ENCODE results near the gene LDAH.

The LDAH gene

GRCh38 chr2:20669562-20670314, 153.2 kb downstream of the LDAH start:
- in situ Hi-C loops (cut with HindIII; ENCODE audit: low sequenced_read_pairs): no loop called here

DNA sequence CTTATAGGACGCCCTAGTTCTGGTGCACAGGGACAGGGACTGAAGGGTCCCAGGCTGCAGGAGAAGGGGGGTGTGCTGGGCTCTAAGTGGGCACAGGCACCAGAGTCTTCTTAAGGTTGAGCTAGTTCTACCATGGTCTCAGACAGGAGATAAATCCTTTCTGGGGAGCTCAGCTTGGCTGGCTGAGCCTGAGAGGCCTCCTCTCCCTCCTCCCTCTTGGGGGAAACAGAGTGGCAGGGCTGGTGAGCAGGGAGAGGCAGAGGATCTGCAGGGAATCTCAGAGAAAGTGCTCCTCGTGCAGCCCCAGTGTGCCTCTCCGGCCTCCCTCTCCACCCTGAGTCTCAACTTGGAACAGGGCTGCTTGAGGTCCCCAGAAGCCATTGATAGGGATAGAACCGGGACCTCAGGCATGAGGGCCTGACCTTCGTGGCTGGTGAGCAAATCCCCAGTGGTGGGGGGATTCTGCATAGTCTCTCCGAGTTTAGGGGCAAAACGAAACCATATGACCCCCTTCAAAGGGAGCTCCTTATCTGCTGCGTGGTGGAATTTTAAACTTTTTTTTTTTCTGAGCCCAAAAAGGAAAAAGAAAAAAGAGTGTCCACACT, 153.9 kb downstream of the LDAH start:
- in situ Hi-C loops (cut with HindIII; ENCODE audit: low sequenced_read_pairs): no loop called here

DNA sequence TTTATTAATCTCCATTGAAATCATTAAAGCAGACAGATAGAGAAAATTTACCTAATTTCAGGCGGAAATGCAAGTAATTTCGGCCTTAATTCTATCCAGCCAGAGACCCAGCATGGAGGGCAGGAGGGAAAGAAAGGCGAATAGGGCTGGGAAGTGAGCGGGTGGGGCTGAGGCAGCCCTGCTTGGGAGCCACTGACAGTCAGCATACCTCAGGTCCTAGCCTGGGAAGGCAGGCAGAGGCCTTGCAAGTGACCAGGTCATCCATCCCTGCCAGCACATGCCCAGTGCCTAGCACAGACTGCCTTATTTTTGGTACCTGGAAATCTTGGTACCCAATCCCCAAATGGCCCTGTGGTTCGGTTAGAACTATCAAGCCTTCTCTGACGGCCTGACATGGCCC, 154.4 kb downstream of the LDAH start:
- in situ Hi-C loops (cut with HindIII; ENCODE audit: low sequenced_read_pairs): no loop called here

DNA sequence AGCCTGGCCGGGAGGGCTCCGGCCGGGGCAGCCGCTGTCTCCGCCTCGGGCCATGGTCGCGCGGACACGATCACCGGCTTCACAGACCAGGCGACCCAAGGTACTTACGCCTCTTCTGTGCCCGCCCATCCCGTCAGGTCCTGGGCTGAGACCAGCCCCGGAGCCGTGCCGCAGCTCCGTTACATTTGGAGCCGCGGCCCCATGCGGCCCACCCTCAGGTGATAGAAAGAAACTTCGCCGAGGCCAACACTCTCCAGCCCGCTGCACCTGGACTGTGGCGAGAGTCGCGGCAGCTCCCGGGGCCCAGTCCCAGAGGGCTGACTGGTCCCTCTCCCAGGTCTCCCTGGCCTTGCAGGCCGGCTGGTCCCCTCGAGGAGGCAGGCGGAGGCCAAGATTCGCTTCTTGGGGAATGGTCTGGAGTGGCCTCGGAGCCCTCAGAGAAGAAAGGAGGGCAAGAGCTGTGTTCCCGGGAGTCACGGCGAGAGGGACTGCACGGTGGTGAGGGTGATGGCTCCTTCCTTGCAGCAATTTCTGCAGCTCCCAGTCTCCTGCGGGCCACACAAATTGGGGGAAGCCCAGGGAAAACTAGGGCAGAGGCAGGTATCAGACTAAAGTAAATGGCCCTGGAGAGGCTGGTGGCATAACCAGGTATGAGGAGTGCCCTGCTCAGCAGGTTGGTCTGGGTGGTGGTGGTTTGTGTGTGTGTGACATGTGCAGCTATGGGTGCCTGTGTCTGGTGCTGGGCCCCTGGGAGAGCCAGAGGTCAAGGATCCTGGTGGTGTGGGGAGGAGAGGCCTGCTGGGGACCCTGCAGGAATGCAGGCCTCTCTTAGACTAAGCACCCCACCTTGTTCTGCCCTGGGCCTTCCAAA, 155.1 kb downstream of the LDAH start:
- in situ Hi-C loops (cut with HindIII; ENCODE audit: low sequenced_read_pairs): no loop called here

DNA sequence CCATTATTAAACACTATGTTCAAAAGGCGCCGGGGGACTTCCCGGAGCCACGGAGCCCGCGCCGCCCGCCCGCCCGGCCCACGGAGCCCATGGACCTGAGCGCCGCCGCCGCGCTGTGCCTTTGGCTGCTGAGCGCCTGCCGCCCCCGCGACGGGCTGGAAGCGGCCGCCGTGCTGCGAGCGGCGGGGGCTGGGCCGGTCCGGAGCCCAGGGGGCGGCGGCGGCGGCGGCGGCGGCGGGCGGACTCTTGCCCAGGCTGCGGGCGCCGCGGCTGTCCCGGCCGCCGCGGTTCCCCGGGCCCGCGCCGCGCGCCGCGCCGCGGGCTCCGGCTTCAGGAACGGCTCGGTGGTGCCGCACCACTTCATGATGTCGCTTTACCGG, 155.8 kb downstream of the LDAH start:
- in situ Hi-C loops (cut with HindIII; ENCODE audit: low sequenced_read_pairs): no loop called here

DNA sequence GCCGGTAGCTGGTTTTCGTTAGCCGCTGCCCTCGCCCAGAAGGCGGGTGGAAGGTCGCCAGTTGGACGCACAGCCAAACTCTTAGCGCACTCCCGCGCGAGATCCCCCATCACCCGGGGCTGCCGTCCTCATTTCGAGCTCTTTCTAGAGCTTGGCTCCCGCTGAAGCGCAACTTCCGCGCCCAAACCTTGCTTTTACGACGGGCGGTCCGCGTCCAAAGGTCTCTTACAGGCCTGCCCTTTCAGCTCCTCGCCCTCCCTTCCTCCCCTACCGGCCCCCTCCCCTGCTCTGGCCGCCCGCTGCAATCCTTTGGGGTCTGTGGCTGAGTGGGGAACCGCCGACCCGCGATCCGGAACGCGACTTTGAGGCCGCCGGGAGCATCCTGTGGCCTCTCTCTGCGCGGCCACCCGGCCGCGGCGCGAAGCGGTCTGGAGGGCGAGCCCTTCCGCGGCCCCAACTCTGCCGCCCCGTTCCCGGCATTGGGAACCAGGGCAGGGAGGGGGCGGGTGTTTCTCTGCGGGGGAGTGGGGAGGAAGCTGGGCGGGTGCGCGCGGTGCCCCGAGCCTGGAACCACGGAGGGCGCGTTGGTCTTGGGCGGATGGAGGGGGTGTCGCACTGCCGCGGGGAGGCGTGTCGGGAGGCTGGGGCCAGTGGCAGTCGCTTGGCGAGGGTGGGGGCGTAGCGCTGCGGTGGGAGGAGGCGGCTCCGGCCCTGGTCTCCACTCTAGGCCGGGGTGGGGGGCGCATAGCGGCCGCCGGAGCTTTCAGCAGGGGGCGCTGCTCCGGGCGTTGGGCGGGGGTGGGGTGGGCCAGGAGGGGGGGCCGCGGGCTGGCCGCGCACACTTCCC, 156.4 kb downstream of the LDAH start, which contains the start of gene GDF7:
TSS of gene GDF7 (plus strand) at position 841 of the 847 bp plus-strand sequence. CDS start 96 bp downstream, outside the sequence.
- in situ Hi-C loops (cut with HindIII; ENCODE audit: low sequenced_read_pairs): no loop called here

DNA sequence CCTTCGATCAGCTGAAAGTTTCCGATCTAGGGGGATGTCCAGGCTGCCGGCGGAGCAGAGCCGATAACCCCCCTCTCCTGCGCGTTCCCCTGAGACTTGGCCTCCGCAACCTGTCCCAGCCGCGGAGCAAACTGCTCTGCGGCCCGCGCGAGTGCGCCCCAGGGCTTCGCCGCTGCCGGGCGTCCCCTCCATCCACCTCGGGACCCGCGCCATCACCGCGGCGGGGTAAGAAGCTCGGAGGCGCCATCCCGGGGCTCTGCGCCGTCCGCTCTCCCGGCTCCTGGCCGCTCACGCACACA, 156.9 kb downstream of the LDAH start:
- in situ Hi-C loops (cut with HindIII; ENCODE audit: low sequenced_read_pairs): no loop called here

- in situ Hi-C loops (cut with HindIII; ENCODE audit: low sequenced_read_pairs): no loop called here
Observed at GRCh38 chr2:20665243-20666004, 157.5 kb downstream of the LDAH start.

DNA sequence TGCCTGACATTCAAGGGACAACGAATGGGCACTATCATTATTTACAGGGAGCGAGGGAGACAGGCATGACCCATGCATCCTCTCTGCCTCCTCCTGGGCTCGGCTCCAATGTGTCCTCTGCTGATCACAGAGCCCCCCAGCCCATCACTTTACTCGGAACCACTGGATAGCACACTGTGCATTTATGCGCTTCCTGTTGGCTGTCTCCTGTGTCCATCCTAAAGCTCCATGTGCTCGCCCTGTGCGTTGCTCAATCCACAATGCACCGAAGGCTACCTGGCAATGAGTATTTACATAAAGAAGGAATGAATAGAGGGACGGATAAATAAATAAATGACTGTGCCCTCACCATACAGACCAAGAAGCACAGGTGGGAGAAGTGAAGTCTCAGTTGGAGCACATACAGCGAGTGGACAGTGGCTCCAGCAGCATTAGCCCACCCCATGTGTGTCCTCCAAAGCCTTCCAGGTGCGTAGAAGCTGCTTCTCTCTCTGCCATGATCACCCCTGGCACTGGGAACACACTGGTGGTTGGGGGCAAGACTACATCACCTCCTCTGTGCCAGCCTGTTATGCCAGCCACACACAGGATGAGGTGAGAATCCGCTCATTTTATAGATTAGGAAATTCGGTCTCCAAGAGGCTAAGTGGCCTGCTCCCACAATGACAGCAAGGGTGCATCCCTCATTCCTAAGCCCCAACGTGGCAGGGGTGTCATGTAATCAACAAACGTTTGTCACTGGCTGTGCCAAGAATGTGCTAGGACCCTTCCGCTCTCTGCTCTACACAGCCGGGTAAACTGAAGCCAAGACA, 158.3 kb downstream of the LDAH start:
- in situ Hi-C loops (cut with HindIII; ENCODE audit: low sequenced_read_pairs): no loop called here

DNA sequence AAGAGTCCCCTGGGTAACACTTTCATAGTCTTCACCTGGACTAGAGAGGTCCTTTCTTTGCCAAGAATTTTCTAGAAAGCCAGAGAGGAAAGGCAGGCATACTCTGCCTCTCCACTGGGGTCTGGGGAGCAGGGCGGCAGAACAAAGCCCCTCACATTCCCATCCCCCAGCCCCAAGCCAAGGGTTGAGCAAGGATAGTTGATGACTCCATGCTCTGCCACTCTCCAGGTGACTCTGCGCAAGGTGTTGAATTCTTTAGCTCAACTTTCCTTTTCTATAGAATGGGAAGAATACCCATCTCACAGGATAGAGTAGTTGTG, 158.9 kb downstream of the LDAH start:
- in situ Hi-C loops (cut with HindIII; ENCODE audit: low sequenced_read_pairs): no loop called here

DNA sequence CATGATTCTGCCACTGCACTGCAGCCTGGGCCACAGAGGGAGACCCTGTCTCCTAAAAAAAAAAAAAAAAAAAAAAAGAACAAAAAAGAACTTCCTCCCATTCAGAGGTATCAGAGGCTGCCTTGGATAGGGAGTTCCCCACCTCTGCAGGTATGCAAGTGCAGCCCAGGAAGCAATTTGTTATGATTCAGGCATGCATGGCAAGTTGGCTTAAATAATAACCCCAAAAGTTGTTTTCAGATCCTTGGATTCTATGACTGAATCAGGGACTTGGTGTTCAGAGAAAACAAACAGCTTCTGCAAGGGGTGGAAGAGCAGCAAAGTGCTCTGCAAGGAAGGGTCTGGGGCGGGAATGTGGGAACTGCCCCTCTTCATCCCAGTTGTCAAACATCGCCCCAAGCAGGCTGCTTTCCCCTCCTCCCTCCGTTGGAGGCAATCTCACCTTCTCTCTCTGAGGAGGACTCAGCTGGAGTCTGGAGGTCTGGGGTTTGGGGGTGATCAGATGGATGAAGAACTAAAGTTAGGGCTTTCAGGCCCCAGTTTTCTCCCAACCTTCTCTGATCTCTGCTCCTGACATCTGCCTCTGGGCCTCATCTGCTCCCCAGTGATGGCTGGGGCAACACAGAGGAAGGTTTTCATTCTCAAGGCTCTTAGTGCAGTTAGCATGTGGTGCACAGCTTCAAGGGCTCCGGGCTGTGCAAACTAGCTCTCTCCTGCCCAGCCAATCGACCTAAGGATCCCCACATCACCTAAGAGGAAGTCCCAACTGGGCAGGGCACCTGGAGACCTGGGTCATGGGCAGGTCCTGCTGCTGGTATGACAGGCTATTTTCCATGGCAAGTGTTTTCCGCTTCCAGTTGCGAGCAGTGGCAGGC, 159.5 kb downstream of the LDAH start:
- in situ Hi-C loops (cut with HindIII; ENCODE audit: low sequenced_read_pairs): no loop called here

- in situ Hi-C loops (cut with HindIII; ENCODE audit: low sequenced_read_pairs): no loop called here
Observed at GRCh38 chr2:20662308-20662937, 160.5 kb downstream of the LDAH start.

GRCh38 chr2:20661421-20662307, 161.2 kb downstream of the LDAH start:
- in situ Hi-C loops (cut with HindIII; ENCODE audit: low sequenced_read_pairs): no loop called here

DNA sequence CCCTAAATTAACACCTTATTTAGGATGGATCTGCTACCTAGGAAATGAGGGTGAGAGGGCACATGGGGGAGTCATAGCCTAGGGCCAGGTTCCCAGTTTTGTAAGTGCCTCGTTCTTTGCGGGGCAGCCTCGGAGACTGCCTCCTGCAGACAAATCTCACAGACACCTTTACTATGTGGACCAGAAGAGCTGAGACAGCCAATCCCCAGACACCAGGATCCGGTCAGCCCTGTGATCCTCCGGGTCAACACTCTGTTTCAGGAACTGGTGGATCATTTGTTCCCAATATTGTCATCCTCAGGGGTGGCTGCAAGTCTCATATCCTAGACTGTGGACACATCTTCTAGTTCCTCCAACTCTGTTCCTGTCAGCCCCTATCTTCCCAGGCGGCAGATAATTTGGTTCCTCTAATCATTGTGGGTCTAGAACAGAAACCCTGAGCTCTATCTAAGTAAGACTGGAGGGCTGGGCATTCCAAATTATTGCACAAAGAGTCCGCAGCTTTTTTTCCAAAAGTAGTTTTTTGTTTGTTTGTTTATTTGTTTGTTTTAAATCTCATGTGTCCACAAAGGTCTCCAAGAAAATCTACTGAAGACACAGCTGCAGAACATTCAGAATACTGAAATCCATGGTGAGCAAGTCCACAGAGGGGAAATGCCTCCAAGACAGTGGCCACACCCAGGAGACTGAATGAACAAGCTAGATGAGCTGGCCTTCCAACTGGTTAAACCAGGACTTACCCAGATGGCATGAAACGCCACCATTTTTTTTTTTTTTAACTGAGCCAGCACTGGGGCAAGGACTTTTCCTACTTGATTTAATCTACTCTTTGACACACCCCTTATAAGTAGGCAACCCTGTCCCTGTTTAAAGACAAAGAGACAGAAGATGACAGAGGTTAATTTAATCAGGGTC, 162.1 kb downstream of the LDAH start:
- in situ Hi-C loops (cut with HindIII; ENCODE audit: low sequenced_read_pairs): no loop called here

- in situ Hi-C loops (cut with HindIII; ENCODE audit: low sequenced_read_pairs): no loop called here
Observed at GRCh38 chr2:20657522-20658235, 165.2 kb downstream of the LDAH start.

Data from DLD1 (cell line).